Liver (tissue), 9 donors: Measurements from ENCODE around the gene CCNY. TPM values are rescaled to one million over a fixed set of nuclear protein-coding genes. Genes with fewer than 3 reads are reported as not detected.

ENCODE experiments used
- DNase-seq: peaks from one replicate; pipeline ENCODE4 v3.0.0-alpha.2; 2017; ENCODE audit warnings: low spot score
- H3K27ac ChIP-seq, 2 donors: one replicate each; pipeline ENCODE4 v1.7.0; 2013; ENCODE audit warnings: inconsistent platforms in 2 of 2, low read length in 2 of 2, control low read depth in 1 of 2, low read depth in 1 of 2, mild to moderate bottlenecking in 1 of 2
- H3K27me3 ChIP-seq, 4 donors: one replicate each; pipeline versions ENCODE4 v1.6.1 to v1.7.0; 2013; ENCODE audit warnings: low read length in 3 of 4, inconsistent platforms in 1 of 4, mild to moderate bottlenecking in 1 of 4, moderate library complexity in 1 of 4; ENCODE audit not compliant: control insufficient read depth in 4 of 4, insufficient read depth in 4 of 4
- H3K36me3 ChIP-seq, 4 donors: one replicate each; pipeline versions ENCODE4 v1.6.1 to v1.7.0; 2013; ENCODE audit warnings: low read length in 3 of 4, mild to moderate bottlenecking in 3 of 4, low read depth in 1 of 4, moderate library complexity in 1 of 4; ENCODE audit not compliant: control insufficient read depth in 4 of 4, insufficient read depth in 3 of 4
- H3K4me1 ChIP-seq, 4 donors: one replicate each; pipeline versions ENCODE4 v1.6.1 to v1.7.0; 2013; ENCODE audit warnings: low read length in 3 of 4, mild to moderate bottlenecking in 3 of 4, moderate library complexity in 1 of 4; ENCODE audit not compliant: control insufficient read depth in 4 of 4, insufficient read depth in 4 of 4
- H3K4me3 ChIP-seq, 3 donors: one replicate each; pipeline versions ENCODE4 v1.6.1 to v1.7.0; 2013; ENCODE audit warnings: low read length in 3 of 3, control low read depth in 1 of 3, low read depth in 1 of 3, mild to moderate bottlenecking in 1 of 3
- H3K9ac ChIP-seq, 2 donors: one replicate each; pipeline ENCODE4 v1.7.0; 2013; ENCODE audit warnings: low read length in 2 of 2, mild to moderate bottlenecking in 2 of 2, moderate library complexity in 2 of 2, control low read depth in 1 of 2, low read depth in 1 of 2
- H3K9me3 ChIP-seq, 4 donors: one replicate each; pipeline versions ENCODE4 v1.6.1 to v1.7.0; 2013; ENCODE audit warnings: low read length in 3 of 4; ENCODE audit not compliant: control insufficient read depth in 4 of 4
- FOXA1 ChIP-seq: IDR thresholded peaks from 2 replicates; pipeline ENCODE4 v1.6.1; 2016; ENCODE audit warnings: antibody characterized with exemption
- FOXA2 ChIP-seq: IDR thresholded peaks from 2 replicates; pipeline ENCODE4 v1.6.1; 2016; ENCODE audit warnings: antibody characterized with exemption
- HNF4G ChIP-seq: IDR thresholded peaks from 2 replicates; pipeline ENCODE4 v1.6.1; 2016; ENCODE audit warnings: antibody characterized with exemption
- JUND ChIP-seq, 2 donors: IDR thresholded peaks; 2 replicates each; pipeline ENCODE4 v1.6.1; 2016; ENCODE audit warnings: antibody characterized with exemption in 2 of 2
- NR2F2 ChIP-seq: IDR thresholded peaks from 2 replicates; pipeline ENCODE4 v1.6.1; 2016; ENCODE audit warnings: antibody characterized with exemption
- RAD21 ChIP-seq, 2 donors: IDR thresholded peaks; 2 replicates each; pipeline ENCODE4 v1.6.1; 2016; ENCODE audit warnings: antibody characterized with exemption in 2 of 2, mild to moderate bottlenecking in 2 of 2
- SP1 ChIP-seq: IDR thresholded peaks from 2 replicates; pipeline ENCODE4 v1.6.1; 2018; ENCODE audit warnings: antibody characterized with exemption, mild to moderate bottlenecking
- TAF1 ChIP-seq: conservative IDR thresholded peaks from 2 replicates; pipeline ENCODE4 v1.6.1; 2016; ENCODE audit warnings: antibody characterized with exemption, mild to moderate bottlenecking
- YY1 ChIP-seq: IDR thresholded peaks from 2 replicates; pipeline ENCODE4 v1.6.1; 2016; ENCODE audit warnings: antibody characterized with exemption, mild to moderate bottlenecking
- ZBTB33 ChIP-seq: IDR thresholded peaks from 2 replicates; pipeline ENCODE4 v1.6.1; 2016; ENCODE audit warnings: antibody characterized with exemption
- WGBS: extraction: QIAGEN DNeasy Blood & Tissue Kit; methylation state at CpG from one replicate; pipeline ENCODE4 v1.1.7; 2013; 5-methylcytosine and 5-hydroxymethylcytosine counted together
- polyA plus RNA-seq, 2 donors: library from polyadenylated mRNA; stranded (reverse) in 1 of 2; unstranded in 1 of 2; fragments of 200-250 nt in 1 of 2; fragments of >200 nt in 1 of 2; fragmentation: Nextera tagmentation in 1 of 2; extraction: Ambion mirVana in 1 of 2; gene quantifications; one replicate each; pipeline versions ENCODE4 v1.2.1 to v1.2.3, GENCODE V29; 2013 to 2015
- total RNA-seq, 2 donors: library from RNA; depleted of rRNA; stranded (reverse); fragments of >200 nt; gene quantifications; one replicate each; pipeline ENCODE4 v1.2.3, GENCODE V29; 2014
- TF ChIP-seq, protein P1 (sequence below): IDR thresholded peaks from 2 replicates; pipeline ENCODE4 v1.6.1; 2016; ENCODE audit warnings: antibody characterized with exemption
- TF ChIP-seq, protein P2 (sequence below): IDR thresholded peaks from 2 replicates; pipeline ENCODE4 v1.6.1; 2016; ENCODE audit warnings: antibody characterized with exemption
- donor health status: healthy.
- donor health status: healthy.
- donor health status: healthy.
- donor health status: healthy.
- donor health status: healthy.

CCNY gene
- total and polyA plus RNA-seq, 4 donors, result 17.6 to 38.4 (median 21.8) TPM

- no peak overlapping the region for H3K4me3 ChIP-seq
- H3K36me3 ChIP-seq, result no peaks in the 10 kb centered on the region
- peaks cover 3 to 16% (median 8%) of the 10 kb centered on the region in 4 donors for H3K4me1 ChIP-seq
- no peaks in the 10 kb centered on the region for H3K27me3 ChIP-seq
- DNase-seq, result no peak
- TF ChIP-seq, protein P1, sequence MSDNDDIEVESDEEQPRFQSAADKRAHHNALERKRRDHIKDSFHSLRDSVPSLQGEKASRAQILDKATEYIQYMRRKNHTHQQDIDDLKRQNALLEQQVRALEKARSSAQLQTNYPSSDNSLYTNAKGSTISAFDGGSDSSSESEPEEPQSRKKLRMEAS, result no peak
- peak; percentile 9 for TF ChIP-seq SP1
- peak; percentile 2 for TF ChIP-seq NR2F2
- no peaks in the 10 kb centered on the region for H3K9me3 ChIP-seq
- H3K27ac ChIP-seq, result no peak overlapping the region
- WGBS, result 74% methylated on average over 5 of the region's 5 CpGs
- H3K9ac ChIP-seq, result no peak overlapping the region
These were observed 36.0 kb downstream of the CCNY start for GRCh38 chr10:35372329-35372728.

GRCh38 chr10:35375091-35375765, 38.9 kb downstream of the CCNY start:
- no peak overlapping the region for H3K4me3 ChIP-seq
- peaks cover 0 to 3% (median 2%) of the 10 kb centered on the region in 4 donors for H3K4me1 ChIP-seq
- H3K9me3 ChIP-seq, result no peaks in the 10 kb centered on the region
- H3K36me3 ChIP-seq, result no peaks in the 10 kb centered on the region
- H3K27me3 ChIP-seq, result no peaks in the 10 kb centered on the region
- H3K9ac ChIP-seq, result no peak overlapping the region
- H3K27ac ChIP-seq, result no peak overlapping the region
- no peak for DNase-seq
- 100% methylated on average over 1 of the region's 1 CpG for WGBS
- no peak for TF ChIP-seq TAF1
- TF ChIP-seq FOXA1, result no peak
- no peak for TF ChIP-seq NR2F2
- no peak for TF ChIP-seq RAD21 (IDR thresholded peaks at IDR 0.05)
- no peak for TF ChIP-seq FOXA2
- TF ChIP-seq YY1, result no peak
- TF ChIP-seq ZBTB33, result no peak
- no peak for TF ChIP-seq HNF4G

DNA sequence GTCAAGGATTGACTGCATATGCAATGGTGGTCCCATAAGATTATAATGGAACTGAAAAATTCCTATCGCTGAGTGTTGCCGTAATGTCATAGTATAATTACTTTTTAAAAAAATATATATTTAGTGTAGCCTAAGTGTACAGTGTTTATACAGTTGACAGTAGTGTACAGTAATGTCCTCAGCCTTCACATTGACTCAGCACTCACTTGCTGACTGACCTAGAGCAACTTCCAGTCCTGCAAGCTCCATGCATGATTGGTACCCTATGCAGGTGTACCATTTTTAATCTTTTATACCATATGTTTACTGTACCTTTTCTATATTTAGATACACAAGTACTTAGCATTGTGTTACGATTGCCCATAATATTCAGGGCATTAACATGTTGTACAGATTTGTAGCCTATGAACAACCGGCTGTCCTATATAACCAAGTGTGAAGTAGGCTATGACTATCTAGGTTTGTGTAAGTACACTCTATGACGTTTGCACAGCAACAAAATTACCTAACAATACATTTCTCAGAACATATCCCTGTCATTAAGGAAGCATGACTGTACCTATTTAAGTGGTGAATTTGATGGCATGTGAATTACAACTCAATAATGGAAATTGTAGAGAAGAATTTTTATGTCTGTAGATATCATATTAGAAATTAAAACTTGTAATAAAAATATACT, 40.9 kb downstream of the CCNY start:
- Histone ChIP-seq H3K36me3 (no peaks in the 10 kb centered on the region), H3K27me3 (no peaks in the 10 kb centered on the region), H3K9ac (no peak overlapping the region), H3K9me3 (no peaks in the 10 kb centered on the region), H3K27ac (no peak overlapping the region), H3K4me3 (no peak overlapping the region), H3K4me1 (peaks cover 0 to 2% (median 0%) of the 10 kb centered on the region in 4 donors)
- TF ChIP-seq HNF4G (no peak), JUND (IDR thresholded peaks at IDR 0.05) (no peak), FOXA1 (no peak), FOXA2 (no peak), YY1 (no peak), ZBTB33 (no peak), TAF1 (no peak), NR2F2 (no peak)
- TF ChIP-seq, protein P2, sequence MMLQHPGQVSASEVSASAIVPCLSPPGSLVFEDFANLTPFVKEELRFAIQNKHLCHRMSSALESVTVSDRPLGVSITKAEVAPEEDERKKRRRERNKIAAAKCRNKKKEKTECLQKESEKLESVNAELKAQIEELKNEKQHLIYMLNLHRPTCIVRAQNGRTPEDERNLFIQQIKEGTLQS, result no peak
- 90% methylated on average over 5 of the region's 5 CpGs for WGBS
- DNase-seq, result no peak
